ENCODE results near the gene POLDIP2. TPM values are rescaled to one million over a fixed set of nuclear protein-coding genes. Genes with fewer than 3 reads are reported as not detected.

The POLDIP2 gene
- polyA plus RNA-seq, 1 of the 3 experiments (the other 2 are of a cell fraction) = 98.1 TPM

GRCh38 chr17:28390563-28390962, 33.2 kb upstream of the POLDIP2 start:
- H3K27me3 ChIP-seq (ENCODE audit: insufficient read depth) = no peaks in the 10 kb centered on the region
- TF ChIP-seq NRF1 (IDR thresholded peaks at IDR 0.05; ENCODE audit: low read depth, low read length) (no peak), FOXM1 (IDR thresholded peaks at IDR 0.05; ENCODE audit: low read depth) (no peak), TAF1 (IDR thresholded peaks at IDR 0.05; ENCODE audit: borderline replicate concordance, low read depth, low read length) (no peak), EP300 (IDR thresholded peaks at IDR 0.05; ENCODE audit: borderline replicate concordance in 1 of 2, low read depth in 1 of 2, low read length in 1 of 2) (no peak), MXI1 (IDR thresholded peaks at IDR 0.05; ENCODE audit: low read depth, low read length) (no peak), JUND (IDR thresholded peaks at IDR 0.05) (no peak), RCOR1 (IDR thresholded peaks at IDR 0.05; ENCODE audit: low read length) (no peak), SIN3A (IDR thresholded peaks at IDR 0.05; ENCODE audit: borderline replicate concordance, low read depth, low read length) (no peak), CHD2 (IDR thresholded peaks at IDR 0.05; ENCODE audit: low read length, partially characterized antibody) (no peak), RFX5 (IDR thresholded peaks at IDR 0.05; ENCODE audit: low read length) (no peak), ZBTB33 (IDR thresholded peaks at IDR 0.05; ENCODE audit: borderline replicate concordance, low read depth) (no peak), NFIC (IDR thresholded peaks at IDR 0.05; ENCODE audit: borderline replicate concordance) (no peak), FOXJ3 (CRISPR knock-in tag; IDR thresholded peaks at IDR 0.05) (no peak)
- TF ChIP-seq, protein P1, sequence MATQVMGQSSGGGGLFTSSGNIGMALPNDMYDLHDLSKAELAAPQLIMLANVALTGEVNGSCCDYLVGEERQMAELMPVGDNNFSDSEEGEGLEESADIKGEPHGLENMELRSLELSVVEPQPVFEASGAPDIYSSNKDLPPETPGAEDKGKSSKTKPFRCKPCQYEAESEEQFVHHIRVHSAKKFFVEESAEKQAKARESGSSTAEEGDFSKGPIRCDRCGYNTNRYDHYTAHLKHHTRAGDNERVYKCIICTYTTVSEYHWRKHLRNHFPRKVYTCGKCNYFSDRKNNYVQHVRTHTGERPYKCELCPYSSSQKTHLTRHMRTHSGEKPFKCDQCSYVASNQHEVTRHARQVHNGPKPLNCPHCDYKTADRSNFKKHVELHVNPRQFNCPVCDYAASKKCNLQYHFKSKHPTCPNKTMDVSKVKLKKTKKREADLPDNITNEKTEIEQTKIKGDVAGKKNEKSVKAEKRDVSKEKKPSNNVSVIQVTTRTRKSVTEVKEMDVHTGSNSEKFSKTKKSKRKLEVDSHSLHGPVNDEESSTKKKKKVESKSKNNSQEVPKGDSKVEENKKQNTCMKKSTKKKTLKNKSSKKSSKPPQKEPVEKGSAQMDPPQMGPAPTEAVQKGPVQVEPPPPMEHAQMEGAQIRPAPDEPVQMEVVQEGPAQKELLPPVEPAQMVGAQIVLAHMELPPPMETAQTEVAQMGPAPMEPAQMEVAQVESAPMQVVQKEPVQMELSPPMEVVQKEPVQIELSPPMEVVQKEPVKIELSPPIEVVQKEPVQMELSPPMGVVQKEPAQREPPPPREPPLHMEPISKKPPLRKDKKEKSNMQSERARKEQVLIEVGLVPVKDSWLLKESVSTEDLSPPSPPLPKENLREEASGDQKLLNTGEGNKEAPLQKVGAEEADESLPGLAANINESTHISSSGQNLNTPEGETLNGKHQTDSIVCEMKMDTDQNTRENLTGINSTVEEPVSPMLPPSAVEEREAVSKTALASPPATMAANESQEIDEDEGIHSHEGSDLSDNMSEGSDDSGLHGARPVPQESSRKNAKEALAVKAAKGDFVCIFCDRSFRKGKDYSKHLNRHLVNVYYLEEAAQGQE (IDR thresholded peaks at IDR 0.05; ENCODE audit: low read depth, low read length) = no peak
- TF ChIP-seq, protein P2, sequence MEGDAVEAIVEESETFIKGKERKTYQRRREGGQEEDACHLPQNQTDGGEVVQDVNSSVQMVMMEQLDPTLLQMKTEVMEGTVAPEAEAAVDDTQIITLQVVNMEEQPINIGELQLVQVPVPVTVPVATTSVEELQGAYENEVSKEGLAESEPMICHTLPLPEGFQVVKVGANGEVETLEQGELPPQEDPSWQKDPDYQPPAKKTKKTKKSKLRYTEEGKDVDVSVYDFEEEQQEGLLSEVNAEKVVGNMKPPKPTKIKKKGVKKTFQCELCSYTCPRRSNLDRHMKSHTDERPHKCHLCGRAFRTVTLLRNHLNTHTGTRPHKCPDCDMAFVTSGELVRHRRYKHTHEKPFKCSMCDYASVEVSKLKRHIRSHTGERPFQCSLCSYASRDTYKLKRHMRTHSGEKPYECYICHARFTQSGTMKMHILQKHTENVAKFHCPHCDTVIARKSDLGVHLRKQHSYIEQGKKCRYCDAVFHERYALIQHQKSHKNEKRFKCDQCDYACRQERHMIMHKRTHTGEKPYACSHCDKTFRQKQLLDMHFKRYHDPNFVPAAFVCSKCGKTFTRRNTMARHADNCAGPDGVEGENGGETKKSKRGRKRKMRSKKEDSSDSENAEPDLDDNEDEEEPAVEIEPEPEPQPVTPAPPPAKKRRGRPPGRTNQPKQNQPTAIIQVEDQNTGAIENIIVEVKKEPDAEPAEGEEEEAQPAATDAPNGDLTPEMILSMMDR (IDR thresholded peaks at IDR 0.05) = no peak
- TF ChIP-seq, protein P3, sequence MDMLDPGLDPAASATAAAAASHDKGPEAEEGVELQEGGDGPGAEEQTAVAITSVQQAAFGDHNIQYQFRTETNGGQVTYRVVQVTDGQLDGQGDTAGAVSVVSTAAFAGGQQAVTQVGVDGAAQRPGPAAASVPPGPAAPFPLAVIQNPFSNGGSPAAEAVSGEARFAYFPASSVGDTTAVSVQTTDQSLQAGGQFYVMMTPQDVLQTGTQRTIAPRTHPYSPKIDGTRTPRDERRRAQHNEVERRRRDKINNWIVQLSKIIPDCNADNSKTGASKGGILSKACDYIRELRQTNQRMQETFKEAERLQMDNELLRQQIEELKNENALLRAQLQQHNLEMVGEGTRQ (IDR thresholded peaks at IDR 0.05; ENCODE audit: borderline replicate concordance, low read depth, low read length) = no peak
- no peaks in the 10 kb centered on the region for H3K79me2 ChIP-seq (ENCODE audit: insufficient read depth)
- H3K9me2 ChIP-seq = no peaks in the 10 kb centered on the region
- peaks cover 35 to 55% of the 10 kb centered on the region in 2 experiments for H3K36me3 ChIP-seq (replicated peaks in 1 of 2; ENCODE audit: control insufficient read depth in 1 of 2, insufficient read depth in 2 of 2, low read length in 1 of 2)
- H3K9me3 ChIP-seq = no peaks in the 10 kb centered on the region
- WGBS (ENCODE audit: low lambda C conversion rate) = 95% methylated on average over 2 of the region's 2 CpGs
- no peak overlapping the region for H3K4me3 ChIP-seq (ENCODE audit: low read depth in 2 of 2, low read length in 1 of 2)
- POLR2A ChIA-PET = no interaction called here
- no peak overlapping the region for H3K4me2 ChIP-seq
- H4K20me1 ChIP-seq (ENCODE audit: insufficient read depth) = no peaks in the 10 kb centered on the region
- CTCF ChIA-PET = no interaction called here
- H3K27ac ChIP-seq (ENCODE audit: low read depth in 2 of 2, low read length in 1 of 2) = no peak overlapping the region
- H3F3A ChIP-seq (replicated peaks; ENCODE audit: insufficient read depth) = peaks cover 4% of the 10 kb centered on the region
- DNase-seq = no peak
- H3K4me1 ChIP-seq (ENCODE audit: control insufficient read depth in 1 of 2, insufficient read depth in 2 of 2, low read depth in 1 of 2, low read length in 1 of 2) = no peaks in the 10 kb centered on the region
- no peak overlapping the region for H2AFZ ChIP-seq (ENCODE audit: low read depth)
- H3K9ac ChIP-seq = no peak overlapping the region

Data from SK-N-SH (cell line).